ENCODE measurements around the gene DUS1L.

DUS1L gene

GRCh38 chr17:82087961-82088837 is 22.6 kb upstream of the DUS1L start:
- DNase-seq (ENCODE audit: low spot score): no peak

DNA sequence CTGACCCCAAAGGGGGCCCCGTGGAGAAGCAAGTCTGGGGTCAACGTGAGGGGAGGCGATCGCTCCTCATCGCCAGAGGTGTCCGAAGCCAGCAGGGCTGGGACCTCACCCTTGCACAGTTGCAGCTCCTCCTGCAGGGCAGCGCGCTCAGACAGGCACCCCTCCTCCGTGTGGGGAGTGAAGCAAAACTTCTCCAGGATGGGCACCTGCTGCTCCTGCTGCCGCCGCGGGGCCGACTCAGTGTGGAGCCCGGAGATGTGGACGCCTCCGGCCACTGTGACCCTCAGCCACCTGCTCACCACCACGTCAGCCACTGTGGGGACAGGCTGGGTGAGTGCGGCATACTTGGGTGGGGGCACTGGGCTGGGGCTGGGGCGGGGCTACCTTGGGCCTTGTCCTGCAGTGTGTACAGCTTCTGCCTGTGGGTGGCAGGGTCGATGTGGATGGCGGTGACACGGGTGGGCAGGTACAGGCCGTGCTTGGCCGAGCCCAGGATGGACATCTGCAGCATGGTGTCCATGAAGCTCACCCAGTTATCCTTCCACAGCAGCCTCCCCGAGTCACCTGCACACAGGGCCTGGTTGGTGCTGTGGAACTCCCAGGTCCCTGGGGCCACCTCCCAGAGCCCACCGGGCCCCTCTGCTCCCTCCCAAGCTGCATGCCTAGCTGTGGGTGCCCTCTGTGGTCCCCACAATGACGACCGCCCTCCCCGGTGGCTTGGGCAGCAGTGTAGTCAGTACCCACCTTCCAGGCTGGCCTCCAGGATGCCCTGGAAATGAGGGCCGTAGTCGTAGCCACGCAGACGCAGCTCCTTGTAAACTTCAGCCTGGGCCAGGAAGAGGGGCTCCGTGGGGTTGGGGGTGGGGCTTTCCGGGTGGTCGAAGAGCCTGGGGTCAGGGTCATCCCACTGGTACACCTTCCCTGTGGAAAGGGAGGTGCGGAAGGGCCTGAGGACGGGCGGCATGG is 21.6 kb upstream of the DUS1L start:
- DNase-seq (ENCODE audit: low spot score): no peak

DNA sequence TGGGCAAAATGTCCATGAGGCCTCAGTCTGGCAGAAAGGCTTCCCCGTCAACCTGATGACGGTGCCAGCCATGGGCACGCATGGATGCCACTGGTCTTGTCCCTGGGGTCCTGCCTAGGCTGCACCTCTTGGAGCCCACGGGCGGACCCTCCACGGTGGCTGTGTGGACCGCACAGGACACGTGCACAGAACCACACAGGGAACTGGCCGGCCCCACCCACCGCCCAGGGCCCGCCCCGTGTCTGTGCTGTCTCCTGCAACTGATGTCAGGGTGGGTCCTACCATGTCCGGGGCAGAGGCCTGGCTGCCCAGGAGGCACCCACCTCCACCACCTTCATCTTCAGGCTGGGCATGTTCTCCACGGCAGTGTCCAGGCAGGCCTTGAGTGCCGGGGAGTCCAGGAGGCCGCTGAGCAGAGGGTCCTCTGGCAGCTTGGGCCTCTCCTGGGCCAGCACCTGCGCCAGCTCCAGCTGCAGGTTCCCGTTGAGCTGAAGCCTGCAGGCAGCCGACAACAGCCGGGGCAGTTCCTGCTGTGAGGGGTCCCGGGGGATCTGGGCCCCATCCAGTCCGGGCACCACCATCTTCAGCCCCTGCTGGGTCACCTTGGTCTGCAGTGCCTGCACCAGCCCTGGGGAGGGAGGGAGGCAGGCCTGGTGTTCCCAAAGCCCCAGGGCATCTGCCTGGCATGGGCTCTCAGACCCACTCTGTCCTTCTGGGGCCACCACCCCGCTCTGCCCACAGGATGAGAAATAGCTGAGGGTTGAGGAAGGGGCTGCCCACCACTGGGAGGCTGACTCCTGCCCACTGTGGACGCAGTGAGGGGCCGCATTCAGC is 20.5 kb upstream of the DUS1L start:
- no peak for DNase-seq (ENCODE audit: low spot score)

DNA sequence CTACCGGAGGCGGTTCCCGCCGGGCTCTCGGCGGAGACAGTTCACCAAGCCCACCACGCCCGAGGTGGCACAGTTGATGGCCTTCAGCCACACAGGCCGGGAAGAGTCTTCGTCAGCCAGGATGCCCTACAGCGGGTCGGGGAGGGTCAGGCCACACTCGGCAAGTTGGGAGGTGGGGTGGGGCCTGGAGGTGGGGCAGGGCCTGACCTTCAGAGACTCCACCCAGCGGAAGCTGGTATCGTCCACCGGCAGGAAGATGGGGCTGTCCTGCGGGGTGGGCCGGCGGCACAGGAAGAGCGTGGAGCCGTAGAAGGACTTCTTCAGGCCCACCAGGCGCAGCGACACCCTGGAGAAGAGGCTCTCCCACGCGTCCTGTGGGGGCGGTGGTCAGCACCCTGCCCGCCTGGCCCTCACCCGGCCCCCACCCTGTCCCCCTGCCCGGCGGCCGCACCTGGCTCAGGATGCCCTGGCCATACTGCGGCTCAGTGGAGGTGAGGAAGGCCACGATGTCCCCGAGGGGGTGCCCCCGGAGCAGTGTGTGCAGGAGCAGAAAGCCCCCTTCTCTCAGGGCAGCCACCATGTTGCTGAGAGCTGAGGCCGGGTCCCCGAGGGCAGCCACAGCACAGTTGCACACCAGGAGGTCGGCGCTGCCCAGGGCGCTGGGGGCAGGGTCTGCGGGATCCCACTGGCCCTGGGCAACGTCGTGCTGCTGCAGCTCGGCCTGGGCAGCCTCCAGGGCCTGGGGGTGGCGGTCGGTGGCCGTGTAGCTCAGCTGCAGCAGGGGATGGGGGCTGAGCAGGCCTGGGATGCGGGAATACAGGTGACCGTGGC is 19.6 kb upstream of the DUS1L start:
- no peak for DNase-seq (ENCODE audit: low spot score)

GRCh38 chr17:82084373-82085030 is 18.9 kb upstream of the DUS1L start:
- no peak for DNase-seq (ENCODE audit: low spot score)

DNA sequence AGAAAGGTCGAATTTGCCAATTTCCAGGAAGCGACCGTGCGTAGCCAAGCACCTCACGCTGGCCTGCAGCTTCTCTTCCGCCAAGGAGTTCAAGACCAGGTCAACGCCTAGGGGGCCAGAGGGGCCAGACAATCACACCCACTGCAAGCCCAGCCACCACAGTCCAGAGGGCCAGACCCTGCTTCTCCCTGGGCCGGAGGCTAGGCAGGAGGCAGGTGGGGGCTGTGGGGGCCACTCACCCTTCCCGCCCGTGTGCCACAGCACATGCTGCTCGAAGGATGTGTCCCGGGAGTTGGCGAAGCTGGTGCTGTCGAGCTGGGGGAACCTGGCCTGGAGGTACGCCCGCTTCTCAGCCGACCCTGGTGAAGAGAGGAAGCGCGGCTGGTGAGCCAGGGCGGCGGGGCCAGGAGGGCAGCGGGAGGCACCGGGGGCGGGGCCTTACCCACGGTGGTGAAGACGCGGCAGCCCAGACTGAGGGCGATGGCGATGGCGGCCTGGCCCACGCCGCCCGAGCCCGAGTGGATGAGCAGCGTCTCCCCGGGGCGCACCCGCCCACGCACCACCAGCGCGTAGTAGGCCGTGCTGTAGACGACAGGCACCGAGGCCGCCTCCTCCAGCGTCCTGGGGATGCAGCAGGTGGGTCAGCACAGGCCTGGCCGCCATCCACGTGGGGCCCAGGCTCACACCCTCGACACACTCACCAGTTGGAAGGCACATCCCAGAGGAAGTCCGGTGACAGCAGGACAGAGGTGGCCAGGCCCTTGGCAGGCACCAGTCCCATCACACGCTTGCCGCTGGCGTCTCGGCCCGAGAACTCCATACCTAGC is 18.1 kb upstream of the DUS1L start:
- no peak for DNase-seq (ENCODE audit: low spot score)

GRCh38 chr17:82083009-82083408 is 17.4 kb upstream of the DUS1L start:
- no peak for DNase-seq (ENCODE audit: low spot score)

DNA sequence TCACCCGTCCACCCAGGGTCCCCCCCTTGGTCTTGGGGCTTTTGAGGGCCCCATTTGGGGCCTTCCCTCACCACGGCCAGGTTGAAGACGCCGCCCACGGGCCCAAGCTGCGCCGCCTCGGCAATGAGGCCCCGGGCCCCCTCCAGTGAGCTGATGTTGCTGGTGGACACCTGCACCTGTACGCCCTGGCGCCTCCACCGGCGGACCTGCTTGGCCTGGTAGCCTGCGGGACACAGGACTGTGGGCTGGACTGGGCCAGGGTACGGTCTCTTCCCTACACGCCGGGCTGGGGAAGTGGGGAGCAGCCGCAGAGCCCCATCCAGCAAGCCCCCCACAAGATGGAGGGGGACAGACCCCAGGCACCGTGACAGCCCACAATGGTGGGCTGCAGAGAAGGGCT is 16.9 kb upstream of the DUS1L start:
- no peak for DNase-seq (ENCODE audit: low spot score)

DNA sequence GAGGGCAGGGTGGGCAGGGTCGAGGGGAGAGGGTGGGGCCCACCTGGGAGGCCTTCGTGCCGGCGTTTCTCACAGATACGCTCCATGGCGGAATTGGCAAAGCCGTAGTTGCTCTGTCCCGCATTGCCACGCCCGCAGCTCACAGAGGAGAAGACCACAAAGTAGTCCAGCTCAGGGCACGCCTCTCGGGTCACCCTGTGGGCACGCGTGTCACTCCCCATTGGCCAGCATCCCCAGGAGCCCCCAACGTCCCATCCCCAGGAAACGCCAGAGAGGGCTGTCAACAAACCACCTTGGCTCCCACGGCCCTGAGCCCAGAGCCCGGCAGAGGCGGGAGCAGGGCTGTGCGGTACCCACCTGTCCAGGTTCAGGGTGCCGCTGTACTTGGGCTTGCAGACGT is 16.4 kb upstream of the DUS1L start:
- no peak for DNase-seq (ENCODE audit: low spot score)

- DNase-seq (ENCODE audit: low spot score): no peak
Measured at GRCh38 chr17:82081546-82081945, 15.9 kb upstream of the DUS1L start.

DNA sequence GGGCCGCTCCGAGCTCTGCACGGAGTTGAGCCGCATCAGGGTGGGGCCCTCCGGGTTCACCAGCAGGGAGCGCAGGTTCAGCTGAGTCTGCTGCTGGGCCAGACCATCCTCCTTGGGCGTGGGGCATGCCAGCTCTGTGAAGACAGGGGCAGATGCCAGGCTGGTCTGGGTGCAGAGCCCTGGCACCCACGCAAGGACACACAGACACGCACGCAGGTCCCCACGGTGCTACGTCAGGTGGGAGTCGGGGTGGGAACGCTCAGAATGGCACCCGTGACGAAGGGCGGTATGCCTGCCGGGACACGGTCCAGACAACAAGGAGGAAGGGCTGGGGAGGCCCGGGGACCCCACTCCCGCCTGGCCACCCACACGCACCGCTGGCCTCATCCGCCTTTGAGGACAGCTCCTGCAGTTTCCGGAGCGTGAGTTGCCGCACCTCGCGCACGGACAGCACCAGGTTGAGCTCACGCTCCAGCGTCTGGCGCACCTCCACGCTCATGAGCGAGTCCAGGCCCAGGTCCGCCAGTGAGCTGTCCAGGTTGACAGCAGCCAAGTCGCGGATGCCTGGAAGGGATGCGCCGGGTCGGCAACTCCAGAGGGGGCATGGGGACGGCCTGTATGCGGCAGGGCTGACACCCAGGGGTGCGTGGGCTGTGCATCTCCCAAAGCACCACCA is 15.3 kb upstream of the DUS1L start:
- no peak for DNase-seq (ENCODE audit: low spot score)

GRCh38 chr17:82080048-82080788 is 14.6 kb upstream of the DUS1L start:
- no peak for DNase-seq (ENCODE audit: low spot score)

DNA sequence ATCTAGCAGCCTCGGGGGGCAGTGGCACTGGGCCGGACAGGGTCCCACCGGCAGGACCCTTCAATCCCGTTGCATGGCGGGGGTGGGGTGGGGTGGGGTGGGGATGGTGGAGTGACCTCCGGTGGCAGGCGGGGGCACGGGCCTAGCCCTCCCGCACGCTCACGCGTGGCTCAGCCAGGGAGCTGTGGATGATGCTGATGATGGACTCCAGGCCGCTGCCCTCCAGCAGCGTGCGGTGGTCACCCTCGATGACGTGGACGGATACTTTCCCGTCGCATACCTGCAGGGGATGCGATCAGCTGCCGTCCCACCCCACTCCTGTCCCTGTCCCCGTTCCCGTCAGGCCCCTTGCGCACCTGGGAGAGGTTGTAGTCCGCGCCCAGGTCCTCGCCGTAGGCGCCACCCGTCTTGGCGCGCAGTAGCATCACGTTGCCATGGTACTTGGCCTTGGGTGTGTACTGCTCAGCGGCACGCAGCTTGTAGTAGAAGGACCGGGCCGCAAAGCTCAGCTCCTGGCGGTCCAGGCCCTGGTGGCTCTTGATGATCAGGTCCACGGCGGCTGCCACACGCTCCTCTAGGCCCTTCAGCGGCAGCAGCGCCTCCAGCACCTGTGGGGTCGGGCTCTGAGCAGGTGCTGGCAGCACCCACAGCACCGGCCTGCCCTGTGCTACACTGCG is 13.5 kb upstream of the DUS1L start:
- DNase-seq (ENCODE audit: low spot score): no peak

- no peak for DNase-seq (ENCODE audit: low spot score)
Measured at GRCh38 chr17:82078433-82078832, 12.8 kb upstream of the DUS1L start.

GRCh38 chr17:82077617-82078358 is 12.2 kb upstream of the DUS1L start:
- DNase-seq (ENCODE audit: low spot score): no peak

DNA sequence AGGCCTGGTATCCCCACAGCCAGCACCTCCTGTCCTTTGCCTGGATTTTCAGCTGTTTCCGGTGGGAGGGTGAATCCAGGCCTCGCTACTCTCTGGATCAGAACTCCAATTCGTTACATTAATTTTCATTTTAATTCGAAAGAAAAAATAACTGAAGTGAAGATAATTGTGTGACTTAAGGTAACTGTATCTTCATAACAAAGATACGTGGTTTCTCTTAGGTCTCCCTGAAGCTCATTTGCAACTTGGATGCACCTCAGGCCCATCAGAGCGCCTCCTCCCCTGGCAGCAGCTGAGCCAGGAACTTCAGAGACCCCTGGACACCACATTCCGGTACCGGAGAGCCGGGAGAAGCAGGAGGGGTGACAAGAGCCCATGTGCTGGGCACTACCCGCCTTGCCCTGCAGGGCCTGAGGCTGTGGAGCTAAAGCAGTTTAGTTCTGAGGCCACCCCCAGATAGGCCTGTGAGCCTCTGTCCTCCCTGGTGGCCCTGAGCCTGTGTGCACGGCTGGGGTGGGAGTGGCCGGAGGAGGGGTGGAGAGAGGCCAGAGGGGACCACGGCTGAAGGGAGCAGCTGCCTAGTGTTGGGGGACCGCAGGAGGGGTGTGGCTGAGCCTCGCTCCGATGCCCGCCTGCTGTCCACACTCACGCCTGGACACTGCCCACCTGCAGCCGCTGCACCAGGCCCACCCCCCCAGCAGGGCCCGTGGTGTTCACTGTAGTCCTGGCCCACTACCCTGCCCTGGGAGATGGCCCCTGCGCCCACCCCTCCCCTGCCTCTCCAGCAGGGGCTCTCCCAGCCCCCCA is 11.4 kb upstream of the DUS1L start:
- peak; percentile 42 for DNase-seq (ENCODE audit: low spot score)

Data from RKO (cell line).